Measurements from ENCODE around the gene EBF3. TPM values are rescaled to one million over a fixed set of nuclear protein-coding genes. Genes with fewer than 3 reads are reported as not detected.

EBF3 gene
- total RNA-seq, 1 experiment from 2014 or later, result not detected

- no peak for ATAC-seq
- ChIA-PET CTCF (no interaction called here), POLR2A (ENCODE audit: unreplicated experiment) (no interaction called here)
- Histone ChIP-seq H3K4me1 (ENCODE audit: insufficient read depth, low read length) (no peaks in the 10 kb centered on the region), H3K4me3 (ENCODE audit: low read length) (no peak overlapping the region), H2AFZ (ENCODE audit: low read length) (no peak overlapping the region), H3K27me3 (ENCODE audit: low read length) (peaks cover 16% of the 10 kb centered on the region), H4K20me1 (ENCODE audit: low read length) (no peaks in the 10 kb centered on the region), H3K9me3 (ENCODE audit: low read length) (no peaks in the 10 kb centered on the region), H3K9me2 (replicated peaks; ENCODE audit: low read length) (no peaks in the 10 kb centered on the region), H3F3A (ENCODE audit: low read length, unreplicated experiment) (no peaks in the 10 kb centered on the region), H3K79me2 (ENCODE audit: low read length) (no peaks in the 10 kb centered on the region), H3K27ac (ENCODE audit: low read length) (no peak overlapping the region), H3K9ac (ENCODE audit: low read length) (no peak overlapping the region), H3K4me2 (ENCODE audit: low read length) (no peak overlapping the region), H3K36me3 (ENCODE audit: low read depth, low read length) (no peaks in the 10 kb centered on the region)
- intact Hi-C loops (cut with micrococcal nuclease), result no loop called here
- DNase-seq, result no peak
- TF ChIP-seq EZH2 (IDR thresholded peaks at IDR 0.05; ENCODE audit: low read length, unreplicated experiment) (no peak), CTCF (conservative IDR thresholded peaks at IDR 0.05; ENCODE audit: low read depth, low read length) (no peak), EZH2phosphoT487 (IDR thresholded peaks at IDR 0.05; ENCODE audit: borderline replicate concordance, low read length) (no peak)
- no TSS peak for BruUV-seq (replicated peaks)
Observed at GRCh38 chr10:129865413-129865812, 98.7 kb downstream of the EBF3 start.

GRCh38 chr10:129864601-129865126 lies 99.4 kb downstream of the EBF3 start:
- Histone ChIP-seq H3K27ac (ENCODE audit: low read length) (no peak overlapping the region), H3K4me2 (ENCODE audit: low read length) (no peak overlapping the region), H3F3A (ENCODE audit: low read length, unreplicated experiment) (no peaks in the 10 kb centered on the region), H3K27me3 (ENCODE audit: low read length) (peaks cover 16% of the 10 kb centered on the region), H4K20me1 (ENCODE audit: low read length) (no peaks in the 10 kb centered on the region), H3K4me3 (ENCODE audit: low read length) (no peak overlapping the region), H3K4me1 (ENCODE audit: insufficient read depth, low read length) (no peaks in the 10 kb centered on the region), H3K9me3 (ENCODE audit: low read length) (no peaks in the 10 kb centered on the region), H3K79me2 (ENCODE audit: low read length) (no peaks in the 10 kb centered on the region), H3K36me3 (ENCODE audit: low read depth, low read length) (no peaks in the 10 kb centered on the region), H3K9me2 (replicated peaks; ENCODE audit: low read length) (no peaks in the 10 kb centered on the region), H2AFZ (ENCODE audit: low read length) (no peak overlapping the region), H3K9ac (ENCODE audit: low read length) (no peak overlapping the region)
- ATAC-seq, result no peak
- intact Hi-C loops (cut with micrococcal nuclease), result no loop called here
- no TSS peak for BruUV-seq (replicated peaks)
- DNase-seq, result no peak
- POLR2A ChIA-PET (ENCODE audit: unreplicated experiment), result no interaction called here
- TF ChIP-seq EZH2phosphoT487 (IDR thresholded peaks at IDR 0.05; ENCODE audit: borderline replicate concordance, low read length) (no peak), CTCF (conservative IDR thresholded peaks at IDR 0.05; ENCODE audit: low read depth, low read length) (no peak), EZH2 (IDR thresholded peaks at IDR 0.05; ENCODE audit: low read length, unreplicated experiment) (no peak)
- CTCF ChIA-PET, result no interaction called here

- CTCF ChIA-PET, result no interaction called here
- intact Hi-C loops (cut with micrococcal nuclease), result no loop called here
- Histone ChIP-seq H3K9me2 (replicated peaks; ENCODE audit: low read length) (no peaks in the 10 kb centered on the region), H3K27ac (ENCODE audit: low read length) (no peak overlapping the region), H3K9ac (ENCODE audit: low read length) (no peak overlapping the region), H3K4me2 (ENCODE audit: low read length) (no peak overlapping the region), H3K36me3 (ENCODE audit: low read depth, low read length) (no peaks in the 10 kb centered on the region), H4K20me1 (ENCODE audit: low read length) (no peaks in the 10 kb centered on the region), H2AFZ (ENCODE audit: low read length) (no peak overlapping the region), H3K4me3 (ENCODE audit: low read length) (no peak overlapping the region), H3K27me3 (ENCODE audit: low read length) (peaks cover 20% of the 10 kb centered on the region), H3K79me2 (ENCODE audit: low read length) (no peaks in the 10 kb centered on the region), H3K9me3 (ENCODE audit: low read length) (no peaks in the 10 kb centered on the region), H3K4me1 (ENCODE audit: insufficient read depth, low read length) (no peaks in the 10 kb centered on the region), H3F3A (ENCODE audit: low read length, unreplicated experiment) (no peaks in the 10 kb centered on the region)
- ATAC-seq, result no peak
- no TSS peak for BruUV-seq (replicated peaks)
- no peak for DNase-seq
- POLR2A ChIA-PET (ENCODE audit: unreplicated experiment), result no interaction called here
- no peak for TF ChIP-seq EZH2 (IDR thresholded peaks at IDR 0.05; ENCODE audit: low read length, unreplicated experiment)
Observed at GRCh38 chr10:129864082-129864481, 100.0 kb downstream of the EBF3 start.
